CD14-positive monocyte (primary cell): ENCODE data around the gene PDE4D. TPM values are rescaled to one million over a fixed set of nuclear protein-coding genes. Genes with fewer than 3 reads are reported as not detected.

Source experiments
- DNase-seq, 3 donors: peaks; one replicate each; pipeline ENCODE4 v3.0.0-alpha.2; 2011 to 2022
- H2AFZ ChIP-seq: 2 replicates; pipeline ENCODE4 v1.6.0; 2012; ENCODE audit warnings: mild to moderate bottlenecking, low read depth, low read length, inconsistent platforms; ENCODE audit not compliant: insufficient read depth, poor library complexity, severe bottlenecking
- H3K27ac ChIP-seq, 2 donors: 1 replicate in 1 of 2; 2 replicates in 1 of 2; pipeline ENCODE4 v1.5.1; 2012 to 2013; ENCODE audit warnings: low read length in 2 of 2, control low read depth in 1 of 2, inconsistent platforms in 1 of 2, low read depth in 1 of 2, mild to moderate bottlenecking in 1 of 2
- H3K27me3 ChIP-seq, 2 donors: one replicate each; pipeline versions ENCODE4 v1.6.0 to v1.6.1; 2011 to 2013; ENCODE audit warnings: low read length in 2 of 2; ENCODE audit not compliant: control insufficient read depth in 2 of 2, insufficient read depth in 2 of 2
- H3K36me3 ChIP-seq, 2 donors: replicated peaks in 1 of 2; 1 replicate in 1 of 2; 2 replicates in 1 of 2; pipeline versions ENCODE4 v1.5.1 to v1.6.1; 2012 to 2013; ENCODE audit warnings: low read length in 2 of 2, control low read depth in 1 of 2, inconsistent platforms in 1 of 2, mild to moderate bottlenecking in 1 of 2; ENCODE audit not compliant: insufficient read depth in 2 of 2, control insufficient read depth in 1 of 2
- H3K4me1 ChIP-seq, 2 donors: 1 replicate in 1 of 2; 2 replicates in 1 of 2; pipeline versions ENCODE4 v1.5.1 to v1.6.1; 2012 to 2013; ENCODE audit warnings: low read length in 2 of 2, control low read depth in 1 of 2, inconsistent platforms in 1 of 2, mild to moderate bottlenecking in 1 of 2, moderate library complexity in 1 of 2; ENCODE audit not compliant: insufficient read depth in 2 of 2, control insufficient read depth in 1 of 2
- H3K4me2 ChIP-seq: replicated peaks from 2 replicates; pipeline ENCODE3; 2012; ENCODE audit warnings: low read length, moderate library complexity, mild to moderate bottlenecking; ENCODE audit not compliant: poor library complexity, severe bottlenecking; ENCODE audit errors: extremely low read depth
- H3K4me3 ChIP-seq, 3 experiments: fragments of 200-600 bp in 1 of 3; sonication (generic) in 1 of 3; replicated peaks in 1 of 3; 1 replicate in 2 of 3; 2 replicates in 1 of 3; pipeline ENCODE4 v1.5.1; 2011 to 2013; ENCODE audit warnings: low read length in 3 of 3, mild to moderate bottlenecking in 3 of 3, control low read depth in 2 of 3, low read depth in 2 of 3, inconsistent platforms in 1 of 3, moderate library complexity in 1 of 3
- H3K79me2 ChIP-seq: 2 replicates; pipeline ENCODE4 v1.6.0; 2012; ENCODE audit warnings: mild to moderate bottlenecking, control low read depth, inconsistent platforms, low read length, moderate library complexity; ENCODE audit not compliant: insufficient read depth
- H3K9ac ChIP-seq: 2 replicates; pipeline ENCODE4 v1.6.0; 2017; ENCODE audit warnings: low read length, mild to moderate bottlenecking; ENCODE audit not compliant: insufficient read depth, poor library complexity, severe bottlenecking
- H3K9me3 ChIP-seq, 2 donors: replicated peaks in 1 of 2; 1 replicate in 1 of 2; 2 replicates in 1 of 2; pipeline versions ENCODE4 v1.5.1 to v1.6.1; 2012 to 2013; ENCODE audit warnings: low read length in 2 of 2, control low read depth in 1 of 2; ENCODE audit not compliant: control insufficient read depth in 1 of 2, insufficient read depth in 1 of 2
- H4K20me1 ChIP-seq: 2 replicates; pipeline ENCODE4 v1.6.0; 2012; ENCODE audit warnings: mild to moderate bottlenecking, low read length, control low read depth, moderate library complexity; ENCODE audit not compliant: insufficient read depth
- H3K27ac Mint-ChIP-seq, 7 donors: one replicate each; pipeline ENCODE4 v1.8.0; 2020; ENCODE audit warnings: mild to moderate bottlenecking in 7 of 7, mixed read lengths in 7 of 7, moderate library complexity in 6 of 7, inconsistent platforms in 2 of 7
- H3K27me3 Mint-ChIP-seq, 3 donors: one replicate each; pipeline ENCODE4 v1.8.0; 2021 to 2022; ENCODE audit warnings: low read depth in 3 of 3, mild to moderate bottlenecking in 3 of 3, mixed read lengths in 3 of 3, moderate library complexity in 3 of 3, inconsistent platforms in 1 of 3
- H3K36me3 Mint-ChIP-seq, 2 donors: one replicate each; pipeline ENCODE4 v1.8.0; 2020; ENCODE audit warnings: mixed read lengths in 2 of 2, inconsistent platforms in 1 of 2, mild to moderate bottlenecking in 1 of 2
- H3K4me1 Mint-ChIP-seq: one replicate; pipeline ENCODE4 v1.8.0; 2020; ENCODE audit warnings: mild to moderate bottlenecking, mixed read lengths
- H3K4me3 Mint-ChIP-seq, 2 donors: one replicate each; pipeline ENCODE4 v1.8.0; 2020; ENCODE audit warnings: mild to moderate bottlenecking in 2 of 2, mixed read lengths in 2 of 2, moderate library complexity in 1 of 2
- H3K9me3 Mint-ChIP-seq, 7 donors: one replicate each; pipeline ENCODE4 v1.8.0; 2020 to 2022; ENCODE audit warnings: mixed read lengths in 7 of 7, mild to moderate bottlenecking in 6 of 7, moderate library complexity in 6 of 7, inconsistent platforms in 2 of 7
- CTCF ChIP-seq: fragments of 200-600 bp; IDR thresholded peaks from one replicate; pipeline ENCODE4 v1.8.0; 2022; ENCODE audit warnings: antibody characterized with exemption, mild to moderate bottlenecking
- WGBS: methylation state at CpG from one replicate; pipeline ENCODE4 v1.1.5; 2013; ENCODE audit warnings: missing lambda C conversion rate; ENCODE audit not compliant: insufficient coverage; 5-methylcytosine and 5-hydroxymethylcytosine counted together
- intact Hi-C, 2 donors: fragments of 100-400 bp; cut with micrococcal nuclease; formaldehyde crosslinking; loops; one replicate each; pipeline versions ENCODE4 v1.15.0 to v1.15.1; 2023
- polyA plus RNA-seq, 3 donors: library from polyadenylated mRNA; depleted of rRNA in 1 of 3; unstranded in 2 of 3; stranded (reverse) in 1 of 3; fragments of 300-500 nt in 2 of 3; fragments of >200 nt in 1 of 3; fragmentation: Illumina TruSeq in 2 of 3; gene quantifications; 1 replicate in 2 of 3; 2 replicates in 1 of 3; pipeline ENCODE4 v1.2.3, GENCODE V29; 2012 to 2021

Gene PDE4D
- polyA plus RNA-seq, 3 donors, result 1.9 to 3.4 (median 2.8) TPM

- H3K9ac ChIP-seq, result no peak overlapping the region
- no peak overlapping the region for H3K27ac ChIP-seq
- Mint-ChIP-seq H3K36me3 (no peaks in the 10 kb centered on the region), H3K27ac (no peak overlapping the region), H3K9me3 (peaks cover 0 to 1% (median 0%) of the 10 kb centered on the region in 7 donors), H3K4me3 (no peak overlapping the region), H3K4me1 (no peaks in the 10 kb centered on the region), H3K27me3 (no peaks in the 10 kb centered on the region)
- intact Hi-C loops, result no loop called here
- H3K9me3 ChIP-seq, result no peaks in the 10 kb centered on the region
- H3K4me3 ChIP-seq, result no peak overlapping the region
- no peak for DNase-seq
- no peaks in the 10 kb centered on the region for H3K79me2 ChIP-seq
- H3K27me3 ChIP-seq, result no peaks in the 10 kb centered on the region
- H3K36me3 ChIP-seq, result no peaks in the 10 kb centered on the region
- no peak overlapping the region for H3K4me2 ChIP-seq
- no peaks in the 10 kb centered on the region for H4K20me1 ChIP-seq
- 100% methylated on average over 1 of the region's 1 CpG for WGBS
- H3K4me1 ChIP-seq, result no peaks in the 10 kb centered on the region
- TF ChIP-seq CTCF, result no peak
- no peak overlapping the region for H2AFZ ChIP-seq
Observed at GRCh38 chr5:59241119-59241518, 652.4 kb downstream of the PDE4D start.

- DNase-seq, result no peak
- intact Hi-C loops, result no loop called here
- no peaks in the 10 kb centered on the region for H3K9me3 ChIP-seq
- H3K4me1 ChIP-seq, result no peaks in the 10 kb centered on the region
- no peak overlapping the region for H3K27ac ChIP-seq
- TF ChIP-seq CTCF, result no peak
- Mint-ChIP-seq H3K36me3 (no peaks in the 10 kb centered on the region), H3K9me3 (peaks cover 0 to 1% (median 0%) of the 10 kb centered on the region in 7 donors), H3K4me3 (no peak overlapping the region), H3K4me1 (no peaks in the 10 kb centered on the region), H3K27ac (no peak overlapping the region), H3K27me3 (no peaks in the 10 kb centered on the region)
- H3K79me2 ChIP-seq, result no peaks in the 10 kb centered on the region
- H3K27me3 ChIP-seq, result no peaks in the 10 kb centered on the region
- no peak overlapping the region for H3K9ac ChIP-seq
- H4K20me1 ChIP-seq, result no peaks in the 10 kb centered on the region
- no peaks in the 10 kb centered on the region for H3K36me3 ChIP-seq
- no peak overlapping the region for H3K4me2 ChIP-seq
- no peak overlapping the region for H3K4me3 ChIP-seq
- no CpG with 5 or more reads among the region's 3 CpGs for WGBS
- no peak overlapping the region for H2AFZ ChIP-seq
Observed at GRCh38 chr5:59238126-59238902, 655.2 kb downstream of the PDE4D start.
